HepG2 (cell line): ENCODE results near the gene TST. TPM values are rescaled to one million over a fixed set of nuclear protein-coding genes. Genes with fewer than 3 reads are reported as not detected.

Source experiments
- ATF5 ChIP-seq: sonication (generic); formaldehyde crosslinking; IDR thresholded peaks from 2 replicates; pipeline ENCODE4 v1.4.0; 2020; ENCODE audit warnings: mild to moderate bottlenecking, low read depth, missing genetic modification reagents
- CHD2 ChIP-seq: IDR thresholded peaks from 2 replicates; pipeline ENCODE4 v1.6.1; 2011; ENCODE audit warnings: low read depth, low read length, improper control_type of control experiment
- FLYWCH1 ChIP-seq: sonication (generic); formaldehyde crosslinking; IDR thresholded peaks from 2 replicates; pipeline ENCODE4 v1.8.1; 2023; ENCODE audit warnings: mild to moderate bottlenecking, missing genetic modification reagents
- GATAD1 ChIP-seq: IDR thresholded peaks from 2 replicates; pipeline ENCODE4 v1.6.1; 2016; ENCODE audit warnings: missing genetic modification reagents, missing compliant biosample characterization
- HNF4A ChIP-seq: sonication (generic); formaldehyde crosslinking; IDR thresholded peaks from 2 replicates; pipeline ENCODE4 v1.4.0; 2020; ENCODE audit warnings: missing genetic modification reagents
- HOXA5 ChIP-seq: sonication (generic); formaldehyde crosslinking; IDR thresholded peaks from 2 replicates; pipeline ENCODE4 v1.4.0; 2020; ENCODE audit warnings: missing genetic modification reagents
- JUN ChIP-seq: sonication (generic); formaldehyde crosslinking; IDR thresholded peaks from 2 replicates; pipeline ENCODE4 v1.4.0; 2020; ENCODE audit warnings: mild to moderate bottlenecking, missing genetic modification reagents
- KAT7 ChIP-seq: IDR thresholded peaks from 2 replicates; pipeline ENCODE4 v1.6.1; 2018; ENCODE audit warnings: borderline replicate concordance, missing compliant biosample characterization
- KLF16 ChIP-seq, 2 experiments: sonication (generic) in 1 of 2; formaldehyde crosslinking in 1 of 2; IDR thresholded peaks; 2 replicates each; pipeline versions ENCODE4 v1.6.1 to v1.8.0; 2016 to 2023; ENCODE audit warnings: missing genetic modification reagents in 2 of 2, missing compliant biosample characterization in 1 of 2
- MAFF ChIP-seq: IDR thresholded peaks from 2 replicates; pipeline ENCODE4 v1.6.1; 2011; ENCODE audit warnings: low read depth, low read length, improper control_type of control experiment
- PLRG1 ChIP-seq: fragments of 450-650 bp; conservative IDR thresholded peaks from 2 replicates; pipeline ENCODE4 v1.6.1; 2016
- RORA ChIP-seq: sonication (generic); formaldehyde crosslinking; IDR thresholded peaks from 2 replicates; pipeline ENCODE4 v1.5.0; 2020; ENCODE audit warnings: mild to moderate bottlenecking, missing genetic modification reagents, moderate library complexity
- SALL2 ChIP-seq: sonication (generic); formaldehyde crosslinking; IDR thresholded peaks from 2 replicates; pipeline ENCODE4 v1.8.1; 2023; ENCODE audit warnings: mild to moderate bottlenecking, missing genetic modification reagents, inconsistent platforms
- SP5 ChIP-seq: IDR thresholded peaks from 2 replicates; pipeline ENCODE4 v1.6.1; 2016; ENCODE audit warnings: low read depth, borderline replicate concordance
- SRSF9 ChIP-seq: fragments of 200-400 bp; formaldehyde crosslinking; IDR thresholded peaks from 2 replicates; pipeline ENCODE4 v1.6.1; 2018; ENCODE audit warnings: borderline replicate concordance, mild to moderate bottlenecking, low read depth, low read length; ENCODE audit not compliant: insufficient read depth, poor library complexity, severe bottlenecking
- ZFX ChIP-seq: sonication (generic); formaldehyde crosslinking; IDR thresholded peaks from 2 replicates; pipeline ENCODE4 v1.4.0; 2020; ENCODE audit warnings: mild to moderate bottlenecking, low read depth, missing genetic modification reagents, moderate library complexity
- ZMYM2 ChIP-seq: sonication (generic); formaldehyde crosslinking; IDR thresholded peaks from 2 replicates; pipeline ENCODE4 v1.8.0; 2022; ENCODE audit warnings: mild to moderate bottlenecking, missing genetic modification reagents
- ZNF264 ChIP-seq: sonication (generic); formaldehyde crosslinking; IDR thresholded peaks from 2 replicates; pipeline ENCODE4 v1.4.0; 2020; ENCODE audit warnings: missing genetic modification reagents
- ZNF431 ChIP-seq: sonication (generic); formaldehyde crosslinking; IDR thresholded peaks from 2 replicates; pipeline ENCODE4 v1.9.0; 2022; ENCODE audit warnings: missing genetic modification reagents, low read depth, mild to moderate bottlenecking, borderline replicate concordance
- ZNF451 ChIP-seq: sonication (generic); formaldehyde crosslinking; IDR thresholded peaks from 2 replicates; pipeline ENCODE4 v1.5.0; 2020; ENCODE audit warnings: mild to moderate bottlenecking, missing genetic modification reagents
- ZNF749 ChIP-seq: sonication (generic); formaldehyde crosslinking; IDR thresholded peaks from 2 replicates; pipeline ENCODE4 v1.8.0; 2022; ENCODE audit warnings: mild to moderate bottlenecking, missing genetic modification reagents, moderate library complexity, borderline replicate concordance
- ZSCAN30 ChIP-seq: sonication (generic); formaldehyde crosslinking; IDR thresholded peaks from 2 replicates; pipeline ENCODE4 v1.5.0; 2020; ENCODE audit warnings: mild to moderate bottlenecking, missing genetic modification reagents
- polyA plus RNA-seq, 8 experiments: library from polyadenylated mRNA; depleted of rRNA in 3 of 8; stranded (reverse) in 7 of 8; unstranded in 1 of 8; fragments of >200 nt; fragmentation: Illumina TruSeq in 4 of 8; extraction: Trizol in 4 of 8; gene quantifications; 2 replicates each; pipeline versions ENCODE4 v1.2.1 to v1.2.3, GENCODE V29; 2011 to 2016; ENCODE audit warnings: low read depth in 4 of 8, missing spikeins in 1 of 8, mixed read lengths in 1 of 8; ENCODE audit not compliant: insufficient read depth in 1 of 8
- total RNA-seq, 5 experiments: library from RNA; depleted of rRNA; stranded (reverse); fragments of >200 nt; fragmentation: Illumina TruSeq; extraction: Trizol; gene quantifications; 2 replicates each; pipeline ENCODE4 v1.2.3, GENCODE V29; 2016; ENCODE audit warnings: low read depth in 1 of 5
- TF ChIP-seq, protein P1 (sequence below), 2 experiments: fragments of 450-650 bp in 1 of 2; sonication (generic) in 1 of 2; formaldehyde crosslinking in 1 of 2; IDR thresholded peaks; 2 replicates each; pipeline versions ENCODE4 v1.6.1 to v1.8.0; 2016 to 2022; ENCODE audit warnings: antibody characterized with exemption in 1 of 2, mild to moderate bottlenecking in 1 of 2, missing genetic modification reagents in 1 of 2

Gene TST
- total and polyA plus RNA-seq, 2 of the 13 experiments (the other 11 are each of a cell fraction or from before 2014, with no cell fraction given), result 44.6 to 63.6 TPM

- TF ChIP-seq MAFF (no peak), KAT7 (CRISPR knock-in tag) (no peak; the same call in 1 of the 2 replicates), ATF5 (CRISPR knock-in tag) (no peak; the same call in 1 of the 2 replicates), KLF16 (CRISPR knock-in tag; IDR thresholded peaks at IDR 0.05) (no peak), ZNF451 (CRISPR knock-in tag) (no peak), ZSCAN30 (no peak), GATAD1 (CRISPR knock-in tag) (no peak), ZNF749 (peak; percentile 49; the same call in 1 of the 2 replicates), FLYWCH1 (CRISPR knock-in tag) (no peak), ZNF264 (CRISPR knock-in tag) (no peak), RORA (0 out of 2 replicates have a peak, but pooled peaks have one; percentile 30), SALL2 (no peak), ZFX (CRISPR knock-in tag) (peak; percentile 57; the same call in 1 of the 2 replicates), PLRG1 (no peak), SRSF9 (no peak), CHD2 (no peak), SP5 (CRISPR knock-in tag) (peak; percentile 44; the same call in 1 of the 2 replicates), HNF4A (CRISPR knock-in tag) (no peak), ZNF431 (0 out of 2 replicates have a peak, but pooled peaks have one; percentile 25), ZMYM2 (CRISPR knock-in tag) (no peak), HOXA5 (CRISPR knock-in tag) (no peak), JUN (no peak)
- TF ChIP-seq, protein P1, sequence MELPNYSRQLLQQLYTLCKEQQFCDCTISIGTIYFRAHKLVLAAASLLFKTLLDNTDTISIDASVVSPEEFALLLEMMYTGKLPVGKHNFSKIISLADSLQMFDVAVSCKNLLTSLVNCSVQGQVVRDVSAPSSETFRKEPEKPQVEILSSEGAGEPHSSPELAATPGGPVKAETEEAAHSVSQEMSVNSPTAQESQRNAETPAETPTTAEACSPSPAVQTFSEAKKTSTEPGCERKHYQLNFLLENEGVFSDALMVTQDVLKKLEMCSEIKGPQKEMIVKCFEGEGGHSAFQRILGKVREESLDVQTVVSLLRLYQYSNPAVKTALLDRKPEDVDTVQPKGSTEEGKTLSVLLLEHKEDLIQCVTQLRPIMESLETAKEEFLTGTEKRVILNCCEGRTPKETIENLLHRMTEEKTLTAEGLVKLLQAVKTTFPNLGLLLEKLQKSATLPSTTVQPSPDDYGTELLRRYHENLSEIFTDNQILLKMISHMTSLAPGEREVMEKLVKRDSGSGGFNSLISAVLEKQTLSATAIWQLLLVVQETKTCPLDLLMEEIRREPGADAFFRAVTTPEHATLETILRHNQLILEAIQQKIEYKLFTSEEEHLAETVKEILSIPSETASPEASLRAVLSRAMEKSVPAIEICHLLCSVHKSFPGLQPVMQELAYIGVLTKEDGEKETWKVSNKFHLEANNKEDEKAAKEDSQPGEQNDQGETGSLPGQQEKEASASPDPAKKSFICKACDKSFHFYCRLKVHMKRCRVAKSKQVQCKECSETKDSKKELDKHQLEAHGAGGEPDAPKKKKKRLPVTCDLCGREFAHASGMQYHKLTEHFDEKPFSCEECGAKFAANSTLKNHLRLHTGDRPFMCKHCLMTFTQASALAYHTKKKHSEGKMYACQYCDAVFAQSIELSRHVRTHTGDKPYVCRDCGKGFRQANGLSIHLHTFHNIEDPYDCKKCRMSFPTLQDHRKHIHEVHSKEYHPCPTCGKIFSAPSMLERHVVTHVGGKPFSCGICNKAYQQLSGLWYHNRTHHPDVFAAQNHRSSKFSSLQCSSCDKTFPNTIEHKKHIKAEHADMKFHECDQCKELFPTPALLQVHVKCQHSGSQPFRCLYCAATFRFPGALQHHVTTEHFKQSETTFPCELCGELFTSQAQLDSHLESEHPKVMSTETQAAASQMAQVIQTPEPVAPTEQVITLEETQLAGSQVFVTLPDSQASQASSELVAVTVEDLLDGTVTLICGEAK (IDR thresholded peaks at IDR 0.05), result no peak
- TF ChIP-seq, protein P1 (CRISPR knock-in tag; IDR thresholded peaks at IDR 0.05), result no peak
Measured at GRCh38 chr22:37018815-37019308, 385 bp downstream of the TST start (continued).
